Sigmoid colon (tissue), 3 donors: ENCODE measurements around the gene RNF167.

ENCODE experiments used
- CTCF ChIP-seq, 4 experiments: fragments of 450-650 bp in 3 of 4; fragments of 200-600 bp in 1 of 4; IDR thresholded peaks; one replicate each; pipeline ENCODE4 v1.5.1; 2016 to 2019; ENCODE audit warnings: antibody characterized with exemption in 4 of 4, mild to moderate bottlenecking in 3 of 4, moderate library complexity in 2 of 4
- POLR2A ChIP-seq, 2 donors: fragments of 450-650 bp; IDR thresholded peaks; one replicate each; pipeline ENCODE4 v1.6.1; 2016; ENCODE audit warnings: antibody characterized with exemption in 2 of 2, mild to moderate bottlenecking in 2 of 2, moderate library complexity in 2 of 2

- TF ChIP-seq POLR2A (IDR thresholded peaks at IDR 0.05) (no peak), CTCF (IDR thresholded peaks at IDR 0.05) (no peak)
Measured at GRCh38 chr17:4928881-4929280, 11.2 kb upstream of the RNF167 start.
